Ascending aorta (tissue), 2 donors: ENCODE results near the gene CD180. TPM values are rescaled to one million over a fixed set of nuclear protein-coding genes. Genes with fewer than 3 reads are reported as not detected.

Experiments used
- DNase-seq, 2 donors: peaks; one replicate each; pipeline ENCODE4 v3.0.0-alpha.2; 2019; ENCODE audit warnings: low spot score in 2 of 2
- H3K27ac ChIP-seq, 2 donors: fragments of 200-600 bp; sonication (generic); one replicate each; pipeline ENCODE4 v1.5.1; 2016 to 2017; ENCODE audit warnings: mild to moderate bottlenecking in 1 of 2
- H3K27me3 ChIP-seq: fragments of 200-600 bp; sonication (generic); one replicate; pipeline ENCODE4 v1.5.1; 2017
- H3K36me3 ChIP-seq, 2 donors: fragments of 200-600 bp; sonication (generic); one replicate each; pipeline ENCODE4 v1.5.1; 2016
- H3K4me1 ChIP-seq, 2 donors: fragments of 200-600 bp; sonication (generic); one replicate each; pipeline ENCODE4 v1.5.1; 2016 to 2017; ENCODE audit warnings: mild to moderate bottlenecking in 1 of 2
- H3K4me3 ChIP-seq, 2 donors: fragments of 200-600 bp; sonication (generic); one replicate each; pipeline ENCODE4 v1.5.1; 2016 to 2017; ENCODE audit warnings: mild to moderate bottlenecking in 1 of 2
- H3K9me3 ChIP-seq, 2 donors: fragments of 200-600 bp; sonication (generic); one replicate each; pipeline ENCODE4 v1.5.1; 2016
- intact Hi-C: fragments of 100-400 bp; cut with DNase I; formaldehyde crosslinking; loops from one replicate; pipeline ENCODE4 v1.15.1; 2023
- total RNA-seq: library from RNA; depleted of rRNA; stranded (reverse); fragments of >200 nt; gene quantifications from one replicate; pipeline ENCODE4 v1.1.0, GENCODE V29; 2016
- TF ChIP-seq, protein P1 (sequence below), 3 experiments: fragments of 200-600 bp in 2 of 3; fragments of 450-650 bp in 1 of 3; sonication (generic) in 2 of 3; IDR thresholded peaks; one replicate each; pipeline ENCODE4 v1.5.1; 2016 to 2019; ENCODE audit warnings: antibody characterized with exemption in 3 of 3, mild to moderate bottlenecking in 1 of 3, moderate library complexity in 1 of 3

Gene CD180
- total RNA-seq, 1 donor from 2014 or later = 2.3 TPM

DNA sequence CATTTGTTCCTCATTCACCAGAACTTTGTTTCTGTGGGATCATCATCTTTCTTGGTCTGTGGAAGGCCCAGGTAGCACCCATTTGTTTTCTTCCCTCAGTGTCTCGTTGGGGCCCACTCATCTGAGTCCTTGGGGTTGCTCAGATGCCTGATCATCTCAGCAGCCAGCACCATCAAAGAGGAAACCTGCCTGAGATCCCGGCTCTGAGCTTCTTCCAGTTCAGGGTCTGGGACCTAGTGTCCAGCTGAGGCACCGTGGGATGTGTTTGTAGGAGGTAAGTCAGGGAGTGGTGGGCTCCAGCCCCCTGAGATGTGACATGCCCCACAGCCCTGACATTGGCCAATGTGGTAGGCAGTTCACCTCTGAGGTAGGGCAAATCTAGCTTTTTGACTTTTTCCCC, 9.4 kb upstream of the CD180 start:
- Histone ChIP-seq H3K27me3 (no peaks in the 10 kb centered on the region), H3K27ac (no peak overlapping the region), H3K4me1 (peaks cover 0 to 7% of the 10 kb centered on the region in 2 donors), H3K9me3 (no peaks in the 10 kb centered on the region), H3K4me3 (no peak overlapping the region), H3K36me3 (no peaks in the 10 kb centered on the region)
- TF ChIP-seq, protein P1, sequence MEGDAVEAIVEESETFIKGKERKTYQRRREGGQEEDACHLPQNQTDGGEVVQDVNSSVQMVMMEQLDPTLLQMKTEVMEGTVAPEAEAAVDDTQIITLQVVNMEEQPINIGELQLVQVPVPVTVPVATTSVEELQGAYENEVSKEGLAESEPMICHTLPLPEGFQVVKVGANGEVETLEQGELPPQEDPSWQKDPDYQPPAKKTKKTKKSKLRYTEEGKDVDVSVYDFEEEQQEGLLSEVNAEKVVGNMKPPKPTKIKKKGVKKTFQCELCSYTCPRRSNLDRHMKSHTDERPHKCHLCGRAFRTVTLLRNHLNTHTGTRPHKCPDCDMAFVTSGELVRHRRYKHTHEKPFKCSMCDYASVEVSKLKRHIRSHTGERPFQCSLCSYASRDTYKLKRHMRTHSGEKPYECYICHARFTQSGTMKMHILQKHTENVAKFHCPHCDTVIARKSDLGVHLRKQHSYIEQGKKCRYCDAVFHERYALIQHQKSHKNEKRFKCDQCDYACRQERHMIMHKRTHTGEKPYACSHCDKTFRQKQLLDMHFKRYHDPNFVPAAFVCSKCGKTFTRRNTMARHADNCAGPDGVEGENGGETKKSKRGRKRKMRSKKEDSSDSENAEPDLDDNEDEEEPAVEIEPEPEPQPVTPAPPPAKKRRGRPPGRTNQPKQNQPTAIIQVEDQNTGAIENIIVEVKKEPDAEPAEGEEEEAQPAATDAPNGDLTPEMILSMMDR (IDR thresholded peaks at IDR 0.05) = no peak
- DNase-seq = no peak
- intact Hi-C loops = no loop called here

DNA sequence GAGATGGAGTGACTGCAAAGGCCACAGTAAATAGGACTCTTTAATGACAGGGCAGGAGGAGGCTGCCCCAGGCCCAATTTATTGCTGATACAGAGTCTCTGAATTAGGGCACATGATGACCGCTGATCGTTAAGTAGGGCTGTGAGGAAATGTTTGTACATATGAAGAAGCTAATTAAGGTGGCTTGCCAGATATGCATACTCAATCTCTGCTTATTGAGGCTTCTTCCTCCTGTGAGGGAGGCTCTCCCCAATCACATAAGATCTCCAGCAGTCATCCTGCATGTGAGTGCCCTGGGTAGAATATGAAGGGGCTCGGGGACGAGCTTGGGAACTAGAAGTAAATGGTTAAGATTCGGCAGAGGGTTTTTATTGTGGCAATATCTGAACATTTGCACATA, 8.2 kb upstream of the CD180 start:
- intact Hi-C loops = no loop called here
- H3K36me3 ChIP-seq = no peaks in the 10 kb centered on the region
- H3K27ac ChIP-seq = no peak overlapping the region
- no peak overlapping the region for H3K4me3 ChIP-seq
- TF ChIP-seq, protein P1 (IDR thresholded peaks at IDR 0.05) = no peak
- H3K27me3 ChIP-seq = no peaks in the 10 kb centered on the region
- DNase-seq = no peak
- peaks cover 0 to 7% of the 10 kb centered on the region in 2 donors for H3K4me1 ChIP-seq
- H3K9me3 ChIP-seq = no peaks in the 10 kb centered on the region

DNA sequence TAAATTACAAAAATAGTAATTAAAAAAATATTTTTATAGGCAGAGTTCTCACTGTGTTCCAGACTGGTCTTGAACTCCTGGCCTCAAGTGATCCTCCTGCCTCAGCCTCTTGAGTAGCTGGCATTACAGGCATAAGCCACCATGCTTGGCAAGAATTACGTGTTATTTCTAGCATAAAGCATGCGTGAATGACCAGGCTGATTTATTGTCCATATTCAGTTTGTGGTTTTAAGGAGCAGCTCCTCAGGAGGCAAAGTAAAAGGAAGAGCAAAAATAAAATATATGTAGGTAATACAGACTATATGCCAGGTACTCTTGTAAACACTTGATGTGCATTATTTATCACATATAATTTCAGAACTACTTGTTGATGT, 7.1 kb upstream of the CD180 start:
- Histone ChIP-seq H3K36me3 (no peaks in the 10 kb centered on the region), H3K4me3 (no peak overlapping the region), H3K9me3 (no peaks in the 10 kb centered on the region), H3K27ac (no peak overlapping the region), H3K4me1 (peaks cover 0 to 5% of the 10 kb centered on the region in 2 donors), H3K27me3 (no peaks in the 10 kb centered on the region)
- intact Hi-C loops = no loop called here
- TF ChIP-seq, protein P1 (IDR thresholded peaks at IDR 0.05) = no peak
- DNase-seq = no peak

DNA sequence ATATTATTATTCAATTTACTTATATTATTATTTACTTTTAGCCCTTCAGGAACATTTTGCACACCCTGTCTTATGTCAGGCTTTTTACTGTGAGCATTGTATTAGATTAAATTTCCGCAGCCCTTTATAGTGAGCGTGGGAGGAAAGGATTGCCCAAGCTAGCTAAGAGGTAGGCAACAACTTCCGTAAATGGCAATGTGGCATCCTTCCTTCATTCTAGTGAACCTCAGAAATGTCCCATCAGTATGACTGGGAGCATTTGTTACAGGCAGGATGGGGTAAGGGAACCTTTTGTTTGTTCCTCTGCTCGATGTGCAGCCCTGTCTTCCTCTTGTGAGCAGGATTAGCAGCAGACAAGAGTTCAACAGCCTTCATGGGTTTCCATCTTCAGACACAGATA, 6.2 kb upstream of the CD180 start:
- H3K36me3 ChIP-seq = no peaks in the 10 kb centered on the region
- TF ChIP-seq, protein P1 (IDR thresholded peaks at IDR 0.05) = no peak
- H3K27ac ChIP-seq = no peak overlapping the region
- no peak overlapping the region for H3K4me3 ChIP-seq
- intact Hi-C loops = no loop called here
- peaks cover 0 to 5% of the 10 kb centered on the region in 2 donors for H3K4me1 ChIP-seq
- no peaks in the 10 kb centered on the region for H3K27me3 ChIP-seq
- no peak for DNase-seq
- H3K9me3 ChIP-seq = no peaks in the 10 kb centered on the region

DNA sequence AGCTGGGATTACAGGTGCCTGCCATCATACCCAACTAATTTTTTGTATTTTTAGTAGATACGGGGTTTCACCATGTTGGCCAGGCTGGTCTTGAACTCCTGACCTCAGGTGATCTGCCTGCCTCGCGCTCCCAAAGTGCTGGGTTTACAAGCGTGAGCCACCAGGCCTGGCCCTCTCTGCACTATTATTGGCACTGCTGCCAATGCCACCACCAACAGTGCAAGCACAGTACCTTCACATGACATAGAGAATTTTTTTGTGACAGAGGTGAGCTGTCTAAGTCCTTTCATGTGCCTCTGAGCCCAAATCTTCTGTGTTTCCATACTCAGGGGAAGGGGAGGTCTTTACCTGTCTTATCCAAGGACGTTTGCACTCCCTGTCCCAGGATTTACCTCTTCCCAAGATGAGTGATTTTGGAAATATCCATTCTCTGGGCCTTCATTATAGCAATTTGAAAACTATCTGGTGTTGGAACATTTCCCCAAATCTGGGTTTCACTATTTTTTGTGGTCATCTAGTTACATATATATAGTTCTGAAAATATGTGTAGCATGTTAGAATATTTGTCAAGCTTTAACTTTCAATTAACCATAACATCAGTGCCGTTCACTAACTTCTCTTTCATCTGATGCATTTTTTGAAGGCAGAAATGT, 5.4 kb upstream of the CD180 start:
- Histone ChIP-seq H3K27me3 (no peaks in the 10 kb centered on the region), H3K4me3 (no peak overlapping the region), H3K4me1 (peaks cover 0 to 5% of the 10 kb centered on the region in 2 donors), H3K36me3 (no peaks in the 10 kb centered on the region), H3K9me3 (no peaks in the 10 kb centered on the region), H3K27ac (no peak overlapping the region)
- DNase-seq = no peak
- TF ChIP-seq, protein P1 (IDR thresholded peaks at IDR 0.05) = no peak
- intact Hi-C loops = no loop called here
